Uterus (tissue), 4 donors: Measurements from ENCODE around the gene TNFAIP8L3. TPM values are rescaled to one million over a fixed set of nuclear protein-coding genes. Genes with fewer than 3 reads are reported as not detected.

Source experiments
- DNase-seq, 2 donors: peaks; one replicate each; pipeline ENCODE4 v3.0.0-alpha.2; 2019 to 2020
- H3K27ac ChIP-seq, 2 donors: fragments of 200-600 bp; sonication (generic); 1 replicate in 1 of 2; 2 replicates in 1 of 2; pipeline ENCODE4 v1.5.1; 2016 to 2018
- H3K27me3 ChIP-seq, 2 donors: fragments of 200-600 bp; sonication (generic); one replicate each; pipeline ENCODE4 v1.5.1; 2018 to 2019; ENCODE audit warnings: control low read depth in 1 of 2
- H3K36me3 ChIP-seq, 2 donors: fragments of 200-600 bp; sonication (generic); one replicate each; pipeline ENCODE4 v1.5.1; 2019; ENCODE audit warnings: control low read depth in 1 of 2
- H3K4me1 ChIP-seq, 2 donors: fragments of 200-600 bp; sonication (generic); one replicate each; pipeline ENCODE4 v1.5.1; 2018 to 2019; ENCODE audit warnings: control low read depth in 1 of 2
- H3K4me3 ChIP-seq, 2 donors: fragments of 200-600 bp; sonication (generic); 1 replicate in 1 of 2; 2 replicates in 1 of 2; pipeline ENCODE4 v1.5.1; 2018 to 2019; ENCODE audit warnings: mild to moderate bottlenecking in 1 of 2
- H3K9me3 ChIP-seq, 2 donors: fragments of 200-600 bp; sonication (generic); one replicate each; pipeline ENCODE4 v1.5.1; 2019; ENCODE audit warnings: control low read depth in 1 of 2
- POLR2A ChIP-seq, 2 donors: fragments of 450-650 bp; IDR thresholded peaks; one replicate each; pipeline ENCODE4 v1.6.1; 2016; ENCODE audit warnings: antibody characterized with exemption in 2 of 2, mild to moderate bottlenecking in 1 of 2, moderate library complexity in 1 of 2
- intact Hi-C: fragments of 100-400 bp; cut with DNase I; formaldehyde crosslinking; loops from one replicate; pipeline ENCODE4 v1.15.1; 2023; ENCODE audit warnings: low total_unique reads
- total RNA-seq, 4 donors: library from RNA; depleted of rRNA in 3 of 4; stranded (reverse); fragments of >200 nt in 3 of 4; gene quantifications; one replicate each; pipeline versions ENCODE4 v1.1.0 to v1.2.4, GENCODE V29; 2014 to 2023
- TF ChIP-seq, protein P1 (sequence below), 4 experiments: fragments of 200-600 bp in 2 of 4; fragments of 450-650 bp in 2 of 4; sonication (generic) in 2 of 4; IDR thresholded peaks; one replicate each; pipeline ENCODE4 v1.5.1; 2016 to 2019; ENCODE audit warnings: antibody characterized with exemption in 4 of 4, mild to moderate bottlenecking in 2 of 4, moderate library complexity in 1 of 4
- donor health status: DM: yes; HTN: yes; CAD: no.

The TNFAIP8L3 gene
- total RNA-seq, 4 donors from 2014 or later: 20.0 to 173 (median 43.2) TPM

DNA sequence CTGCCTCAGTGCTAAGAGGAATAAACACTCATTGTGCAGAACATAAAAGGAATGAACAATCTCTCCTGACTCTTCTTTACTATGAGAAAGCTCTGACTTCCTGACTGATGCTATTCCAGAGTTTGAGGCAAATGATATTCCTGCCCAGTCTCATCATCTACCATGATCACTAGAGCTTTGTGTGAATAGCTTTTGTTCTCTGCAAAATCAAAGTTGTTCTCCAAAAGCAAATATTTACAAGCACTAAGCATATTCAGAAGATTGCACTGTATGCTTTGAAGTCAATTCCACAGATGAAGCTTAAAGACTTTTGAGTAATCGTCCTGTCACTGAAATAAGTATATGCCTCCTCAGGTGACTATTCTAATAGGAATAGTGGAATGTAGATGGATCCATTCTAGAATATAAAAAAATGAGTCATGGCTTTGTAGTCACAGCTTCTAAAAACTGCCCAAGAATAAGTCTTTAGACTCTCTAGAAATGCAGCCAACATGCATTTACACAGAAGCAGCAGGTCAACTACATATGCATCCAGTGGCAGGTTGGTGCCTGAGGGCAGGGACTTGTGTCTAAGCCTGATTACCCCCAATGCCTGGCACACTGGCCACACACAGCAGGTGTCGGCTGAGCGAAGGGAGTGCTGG is 34.6 kb downstream of the TNFAIP8L3 start:
- Histone ChIP-seq H3K9me3 (no peaks in the 10 kb centered on the region), H3K36me3 (no peaks in the 10 kb centered on the region), H3K4me1 (peaks cover 0 to 6% of the 10 kb centered on the region in 2 donors), H3K4me3 (no peak overlapping the region), H3K27me3 (no peaks in the 10 kb centered on the region), H3K27ac (peak overlapping the region in 1 of 2 donors; percentile 7)
- no peak for TF ChIP-seq POLR2A (IDR thresholded peaks at IDR 0.05)
- TF ChIP-seq, protein P1, sequence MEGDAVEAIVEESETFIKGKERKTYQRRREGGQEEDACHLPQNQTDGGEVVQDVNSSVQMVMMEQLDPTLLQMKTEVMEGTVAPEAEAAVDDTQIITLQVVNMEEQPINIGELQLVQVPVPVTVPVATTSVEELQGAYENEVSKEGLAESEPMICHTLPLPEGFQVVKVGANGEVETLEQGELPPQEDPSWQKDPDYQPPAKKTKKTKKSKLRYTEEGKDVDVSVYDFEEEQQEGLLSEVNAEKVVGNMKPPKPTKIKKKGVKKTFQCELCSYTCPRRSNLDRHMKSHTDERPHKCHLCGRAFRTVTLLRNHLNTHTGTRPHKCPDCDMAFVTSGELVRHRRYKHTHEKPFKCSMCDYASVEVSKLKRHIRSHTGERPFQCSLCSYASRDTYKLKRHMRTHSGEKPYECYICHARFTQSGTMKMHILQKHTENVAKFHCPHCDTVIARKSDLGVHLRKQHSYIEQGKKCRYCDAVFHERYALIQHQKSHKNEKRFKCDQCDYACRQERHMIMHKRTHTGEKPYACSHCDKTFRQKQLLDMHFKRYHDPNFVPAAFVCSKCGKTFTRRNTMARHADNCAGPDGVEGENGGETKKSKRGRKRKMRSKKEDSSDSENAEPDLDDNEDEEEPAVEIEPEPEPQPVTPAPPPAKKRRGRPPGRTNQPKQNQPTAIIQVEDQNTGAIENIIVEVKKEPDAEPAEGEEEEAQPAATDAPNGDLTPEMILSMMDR (IDR thresholded peaks at IDR 0.05): no peak
- intact Hi-C loops: no loop called here
- DNase-seq: no peak

DNA sequence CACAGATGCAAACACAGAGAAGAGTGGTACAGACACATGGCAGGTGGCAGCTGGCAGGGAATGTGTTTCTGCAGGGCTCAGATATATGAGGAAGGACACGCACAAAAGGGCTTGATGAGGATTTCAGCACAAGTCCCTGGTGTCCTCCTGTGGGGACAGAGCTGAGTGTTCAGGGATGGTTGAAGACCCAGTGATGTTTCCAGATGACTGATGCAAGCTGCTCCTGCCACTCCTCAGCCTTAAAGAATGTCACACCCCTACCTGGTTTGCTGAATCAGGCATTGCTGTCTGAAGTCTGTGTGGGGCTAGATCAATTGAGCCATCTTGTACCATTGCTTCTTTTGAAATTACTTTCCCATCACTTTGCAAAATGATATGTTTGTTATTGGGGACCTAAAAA is 40.2 kb downstream of the TNFAIP8L3 start:
- H3K36me3 ChIP-seq: no peaks in the 10 kb centered on the region
- no peaks in the 10 kb centered on the region for H3K4me1 ChIP-seq
- intact Hi-C loops: no loop called here
- H3K9me3 ChIP-seq: no peaks in the 10 kb centered on the region
- DNase-seq: no peak
- H3K4me3 ChIP-seq: no peak overlapping the region
- H3K27ac ChIP-seq: no peak overlapping the region
- no peaks in the 10 kb centered on the region for H3K27me3 ChIP-seq
- TF ChIP-seq POLR2A (IDR thresholded peaks at IDR 0.05): no peak
- TF ChIP-seq, protein P1 (IDR thresholded peaks at IDR 0.05): no peak

DNA sequence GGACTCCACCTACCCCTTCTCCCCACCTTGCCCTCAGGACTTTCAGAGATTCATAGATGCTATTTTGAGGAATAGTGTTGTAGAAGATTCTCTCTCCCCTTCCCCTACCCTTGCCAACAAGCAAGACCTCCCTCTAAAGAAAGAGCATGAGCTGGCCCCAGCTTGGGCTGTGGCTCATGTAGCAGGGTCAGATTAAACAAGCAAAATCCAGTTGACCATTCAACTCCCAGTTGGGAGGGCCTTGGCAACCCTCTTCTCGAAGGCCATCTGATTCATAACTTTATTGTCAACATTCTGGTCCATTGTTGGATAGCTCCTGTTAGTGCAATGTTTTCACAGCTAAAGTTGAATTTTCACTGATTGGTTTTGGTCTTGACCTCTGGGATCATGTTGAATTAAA is 41.1 kb downstream of the TNFAIP8L3 start:
- no peak for DNase-seq
- intact Hi-C loops: no loop called here
- no peak for TF ChIP-seq POLR2A (IDR thresholded peaks at IDR 0.05)
- TF ChIP-seq, protein P1 (IDR thresholded peaks at IDR 0.05): no peak

GRCh38 chr15:51051776-51052175 is 42.9 kb downstream of the TNFAIP8L3 start:
- Histone ChIP-seq H3K9me3 (no peaks in the 10 kb centered on the region), H3K4me3 (no peak overlapping the region), H3K36me3 (no peaks in the 10 kb centered on the region), H3K27me3 (no peaks in the 10 kb centered on the region), H3K27ac (peak overlapping the region; percentile 5 to 9), H3K4me1 (peaks cover 0 to 10% of the 10 kb centered on the region in 2 donors)
- no peak for DNase-seq
- intact Hi-C loops: no loop called here
- TF ChIP-seq, protein P1 (IDR thresholded peaks at IDR 0.05): no peak
- no peak for TF ChIP-seq POLR2A (IDR thresholded peaks at IDR 0.05)

More for the DNA sequence above, 41.1 kb downstream of the TNFAIP8L3 start:
- no peaks in the 10 kb centered on the region for H3K4me1 ChIP-seq
- H3K9me3 ChIP-seq: no peaks in the 10 kb centered on the region
- H3K27me3 ChIP-seq: no peaks in the 10 kb centered on the region
- no peak overlapping the region for H3K4me3 ChIP-seq
- H3K27ac ChIP-seq: no peak overlapping the region
- no peaks in the 10 kb centered on the region for H3K36me3 ChIP-seq

DNA sequence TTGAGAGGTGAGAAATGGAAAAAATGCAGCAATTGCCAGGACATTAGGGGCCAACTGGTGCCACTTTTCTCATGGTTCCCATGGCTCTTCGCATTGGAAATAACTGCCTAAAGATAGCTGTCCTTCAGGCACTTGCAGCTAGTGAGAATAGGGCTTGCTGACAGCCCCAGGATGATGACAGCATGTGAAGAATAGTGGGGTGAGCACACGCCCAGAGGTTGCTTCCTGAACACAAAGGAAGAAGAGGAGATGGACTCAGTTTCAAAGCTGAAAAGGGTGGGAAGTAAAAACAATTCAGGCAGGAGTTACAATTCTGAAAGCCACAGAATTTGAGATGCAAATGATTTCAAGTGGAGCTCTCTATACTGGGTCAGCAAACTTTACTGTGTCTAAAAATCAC is 45.6 kb downstream of the TNFAIP8L3 start:
- intact Hi-C loops: loop anchor here (5.0 kb wide), 1 partner anchor 48 kb away; no protein-coding TSS in a partner anchor
- Histone ChIP-seq H3K9me3 (no peaks in the 10 kb centered on the region), H3K4me3 (no peak overlapping the region), H3K36me3 (no peaks in the 10 kb centered on the region), H3K4me1 (peaks cover 0 to 10% of the 10 kb centered on the region in 2 donors), H3K27me3 (no peaks in the 10 kb centered on the region), H3K27ac (no peak overlapping the region)
- no peak for DNase-seq
- TF ChIP-seq, protein P1 (IDR thresholded peaks at IDR 0.05): no peak
- no peak for TF ChIP-seq POLR2A (IDR thresholded peaks at IDR 0.05)
